HG02763 (cell line): ENCODE data around the gene CREB3L2.
"Not testable (repeated sequence)": the region's sequence is repeated elsewhere in the genome, so short reads cannot be mapped to it uniquely, and the experiment has no call there.

Source experiments
- ATAC-seq: cut with Tn5 transposase; IDR thresholded peaks from one replicate; pipeline ENCODE4 v1.9.1; 2021; ENCODE audit warnings: mild to moderate bottlenecking, moderate library complexity; ENCODE audit not compliant: unreplicated experiment

CREB3L2 gene

DNA sequence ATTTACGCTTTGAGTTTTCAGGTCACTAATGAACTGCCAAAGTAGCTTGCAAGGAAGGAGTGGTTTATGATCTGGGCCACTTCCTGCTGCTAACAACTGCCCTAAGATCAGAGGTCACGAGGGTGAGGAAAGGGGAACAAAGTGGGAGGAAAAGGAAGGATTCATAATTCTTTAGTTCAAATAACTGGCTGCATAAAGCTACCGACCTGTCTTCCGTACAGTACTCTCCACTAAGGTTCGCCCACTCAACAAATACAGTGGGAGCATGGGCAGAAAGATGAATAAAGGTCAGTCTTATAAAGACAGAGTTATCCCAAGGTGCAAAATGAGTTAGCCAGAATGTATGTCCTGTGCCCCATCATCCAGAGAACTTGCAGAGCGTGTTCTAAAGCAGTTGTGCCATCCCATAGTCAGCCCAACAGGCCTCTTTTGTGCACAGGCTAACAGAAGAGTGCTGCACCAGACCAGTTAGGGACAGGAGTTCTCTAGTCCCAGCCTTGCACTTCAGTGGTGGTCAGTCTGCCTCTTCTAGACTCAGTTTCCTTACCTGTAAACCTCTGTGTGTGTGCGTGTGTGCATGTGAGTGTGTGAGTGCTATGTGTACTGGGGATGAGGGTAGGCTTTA, 65.9 kb downstream of the CREB3L2 start:
- no peak for ATAC-seq

DNA sequence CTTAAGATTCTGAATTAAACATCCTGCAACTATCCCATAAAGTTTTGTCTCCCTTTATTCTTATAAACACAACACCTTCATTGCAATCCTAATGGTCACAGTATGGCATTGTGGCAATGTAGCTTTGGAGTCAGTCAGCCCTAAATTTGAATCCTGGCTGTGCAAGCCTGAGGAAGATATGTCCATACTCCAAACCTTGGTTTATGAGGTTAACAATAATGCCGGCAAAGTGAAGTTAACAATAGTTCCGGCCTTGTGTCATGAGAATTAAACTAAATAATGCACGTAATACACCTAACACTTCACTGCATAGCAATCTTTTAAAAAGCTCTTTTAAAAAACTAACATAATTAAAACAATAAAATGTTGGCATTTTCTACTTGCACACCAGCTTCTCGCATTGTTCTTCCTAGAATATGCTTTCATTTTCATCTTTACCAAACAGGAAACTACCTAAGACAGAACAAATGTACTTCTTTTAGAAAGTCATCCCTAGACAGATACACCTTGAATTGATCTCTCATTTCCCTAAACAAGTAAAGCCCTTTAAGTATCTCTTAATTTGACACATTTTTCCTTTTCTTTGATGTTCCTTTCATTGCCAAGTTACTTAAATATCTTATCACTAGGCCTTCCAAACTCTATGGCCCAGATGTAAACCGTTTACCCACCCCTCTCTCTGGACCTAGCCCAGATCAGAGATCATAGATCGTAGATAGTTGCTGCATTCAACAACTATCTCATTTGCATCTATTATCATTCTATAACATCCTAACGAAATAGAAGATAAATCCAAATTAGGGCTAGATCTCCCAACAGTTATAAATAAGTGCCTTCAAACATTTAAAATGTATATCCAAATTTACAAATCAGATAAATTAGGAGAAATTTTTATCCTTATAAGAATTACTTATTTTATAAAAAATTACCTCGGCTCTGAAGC, 66.7 kb downstream of the CREB3L2 start:
- peak; percentile 80 for ATAC-seq

GRCh38 chr7:137934176-137934826, 67.6 kb downstream of the CREB3L2 start:
- ATAC-seq = no peak

- no peak for ATAC-seq
Measured at GRCh38 chr7:137933270-137934017, 68.4 kb downstream of the CREB3L2 start.

DNA sequence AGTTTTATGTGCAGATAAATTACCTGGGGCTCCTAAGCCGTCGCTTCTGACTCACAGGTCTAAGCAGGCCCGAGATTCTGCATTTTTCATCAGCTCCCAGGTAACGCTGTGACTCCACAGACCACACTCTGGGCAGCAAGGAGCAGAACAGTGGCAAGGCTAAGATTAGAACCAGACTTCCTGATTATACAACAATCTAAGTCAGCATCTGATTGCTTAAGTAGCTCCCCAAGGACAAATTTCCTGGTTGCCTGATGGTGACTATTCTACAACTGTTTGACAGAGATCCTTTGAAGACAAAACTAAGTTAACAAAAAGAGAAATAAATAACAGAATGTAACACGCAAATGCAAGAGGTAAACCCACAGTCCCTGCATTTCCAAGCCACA, 69.0 kb downstream of the CREB3L2 start:
- ATAC-seq = no peak

DNA sequence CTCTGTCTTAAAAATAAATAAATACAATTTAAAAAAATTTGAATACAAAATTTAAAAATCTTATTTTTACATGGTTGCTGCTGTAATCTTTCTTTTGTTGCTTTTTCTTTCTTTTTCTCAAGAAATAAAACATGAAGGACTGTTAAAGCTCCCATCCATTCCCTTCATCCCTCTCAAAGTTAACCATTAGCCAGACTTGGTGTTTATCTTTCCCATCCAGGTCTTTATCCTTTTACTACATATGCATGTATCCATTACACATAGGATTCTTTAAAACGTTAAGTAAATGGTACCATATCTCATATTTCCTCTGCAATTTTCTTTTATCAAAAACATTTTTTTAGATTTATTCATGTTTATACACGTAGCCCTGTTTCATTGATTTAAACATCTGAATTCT, 70.1 kb downstream of the CREB3L2 start:
- no peak for ATAC-seq

DNA sequence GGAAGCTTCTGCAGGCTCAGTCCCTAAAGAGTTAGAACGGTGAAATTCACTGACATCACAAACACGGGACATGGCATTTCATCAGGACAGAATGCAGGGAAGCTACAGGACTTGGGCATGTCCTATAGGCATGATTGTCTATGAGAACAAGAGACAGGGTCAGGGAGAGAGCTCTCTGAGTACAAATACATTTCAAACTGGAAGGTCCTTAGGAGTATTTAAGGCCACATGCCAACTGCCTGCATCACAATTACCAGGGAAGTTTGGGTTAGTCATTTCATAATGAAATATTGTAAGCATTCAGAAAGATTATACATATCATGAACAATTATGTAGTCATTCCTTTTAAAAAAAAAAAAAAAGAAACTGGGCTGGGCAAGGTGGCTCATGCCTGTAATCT, 71.3 kb downstream of the CREB3L2 start:
- no peak for ATAC-seq

- ATAC-seq = no peak
Measured at GRCh38 chr7:137928626-137929025, 73.3 kb downstream of the CREB3L2 start.

GRCh38 chr7:137927386-137927785, 74.5 kb downstream of the CREB3L2 start:
- no peak for ATAC-seq

DNA sequence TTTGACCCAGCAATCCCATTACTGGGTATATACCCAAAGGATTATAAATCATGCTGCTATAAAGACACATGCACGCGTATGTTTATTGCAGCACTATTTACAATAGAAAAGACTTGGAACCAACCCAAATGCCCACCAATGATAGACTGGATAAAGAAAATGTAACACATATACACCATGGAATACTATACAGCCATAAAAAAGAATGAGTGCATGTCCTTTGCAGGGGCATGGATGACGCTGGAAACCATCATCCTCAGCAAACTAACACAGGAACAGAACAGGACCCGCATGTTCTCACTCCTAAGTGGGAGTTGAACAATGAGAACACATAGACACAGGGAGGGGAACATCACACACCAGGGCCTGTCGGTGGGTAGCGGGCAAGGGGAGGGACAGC, 75.7 kb downstream of the CREB3L2 start:
- not testable (repeated sequence) for ATAC-seq

GRCh38 chr7:137925754-137926153, 76.1 kb downstream of the CREB3L2 start:
- no peak for ATAC-seq

- no peak for ATAC-seq
Measured at GRCh38 chr7:137925091-137925490, 76.8 kb downstream of the CREB3L2 start.

GRCh38 chr7:137923380-137923779, 78.5 kb downstream of the CREB3L2 start:
- ATAC-seq = no peak

GRCh38 chr7:137920637-137921399, 81.1 kb downstream of the CREB3L2 start:
- ATAC-seq = no peak

GRCh38 chr7:137919987-137920386, 81.9 kb downstream of the CREB3L2 start:
- no peak for ATAC-seq

DNA sequence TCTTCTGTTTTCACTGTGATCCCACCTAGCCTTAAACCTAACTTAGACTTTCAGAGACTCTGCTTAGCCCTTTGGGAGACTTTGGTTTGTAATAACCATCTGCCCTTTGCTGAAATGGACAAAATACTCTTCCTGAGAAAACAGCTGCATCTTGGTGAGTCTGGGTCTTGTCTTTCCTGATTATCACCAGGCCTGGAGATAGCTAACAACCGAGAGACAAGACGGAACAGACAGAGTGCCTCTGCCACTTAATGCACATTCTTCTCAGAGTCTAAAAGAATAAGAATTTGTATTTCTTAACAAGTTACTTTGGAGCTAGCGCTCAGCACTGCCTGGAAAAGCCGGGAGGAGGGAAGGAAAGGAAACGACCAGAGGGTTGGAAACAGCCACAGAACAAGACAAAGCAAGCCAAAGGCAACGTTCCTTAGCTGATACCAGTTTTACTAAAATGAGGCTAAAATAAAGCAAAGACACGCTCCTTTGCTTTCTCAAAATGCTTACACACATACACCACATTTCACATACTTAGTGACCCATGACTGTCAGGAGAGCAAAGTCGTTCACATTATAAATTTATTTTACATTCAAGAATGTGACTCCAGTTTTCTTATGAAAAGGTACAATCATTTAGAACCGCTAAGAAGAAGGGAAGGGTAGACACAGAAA, 84.8 kb downstream of the CREB3L2 start:
- no peak for ATAC-seq

DNA sequence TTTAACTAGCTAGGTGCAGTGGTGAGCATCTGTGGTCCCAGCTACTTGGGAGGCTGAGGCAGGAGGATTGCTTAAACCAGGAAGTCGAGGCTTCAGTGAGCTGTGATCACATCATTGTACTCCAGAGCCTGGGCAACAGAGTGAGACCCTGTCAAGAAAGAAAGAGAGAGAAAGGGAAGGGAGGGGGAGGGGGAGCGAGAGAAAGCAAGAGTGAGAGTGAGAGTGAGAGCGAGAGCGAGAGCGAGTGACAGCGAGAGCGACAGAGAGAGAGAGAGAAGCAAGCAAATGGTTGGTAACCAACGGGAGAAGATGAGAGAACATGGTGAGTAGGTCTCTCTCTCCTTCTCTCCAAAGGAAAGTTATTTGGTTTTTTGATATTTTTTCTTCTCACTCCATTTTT, 85.3 kb downstream of the CREB3L2 start:
- no peak for ATAC-seq

GRCh38 chr7:137915266-137915665, 86.6 kb downstream of the CREB3L2 start:
- ATAC-seq = no peak

DNA sequence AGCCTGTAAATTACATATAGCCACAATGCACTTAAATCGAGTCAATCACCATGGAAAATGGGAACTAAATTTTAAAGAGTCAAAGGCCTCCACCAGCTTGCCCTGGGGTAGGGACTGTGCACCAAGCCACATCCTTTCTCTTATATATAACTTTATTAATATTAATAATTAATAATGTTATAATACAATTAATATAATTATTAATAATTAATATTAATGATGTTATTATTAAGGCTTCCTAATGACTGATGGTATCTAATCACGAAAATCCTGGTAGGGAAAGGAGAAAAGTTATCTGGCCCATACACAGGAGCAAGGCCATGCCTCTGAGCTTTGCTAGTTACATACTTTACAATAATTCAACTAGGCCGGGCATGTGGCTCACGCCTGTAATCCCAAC, 87.9 kb downstream of the CREB3L2 start:
- no peak for ATAC-seq

DNA sequence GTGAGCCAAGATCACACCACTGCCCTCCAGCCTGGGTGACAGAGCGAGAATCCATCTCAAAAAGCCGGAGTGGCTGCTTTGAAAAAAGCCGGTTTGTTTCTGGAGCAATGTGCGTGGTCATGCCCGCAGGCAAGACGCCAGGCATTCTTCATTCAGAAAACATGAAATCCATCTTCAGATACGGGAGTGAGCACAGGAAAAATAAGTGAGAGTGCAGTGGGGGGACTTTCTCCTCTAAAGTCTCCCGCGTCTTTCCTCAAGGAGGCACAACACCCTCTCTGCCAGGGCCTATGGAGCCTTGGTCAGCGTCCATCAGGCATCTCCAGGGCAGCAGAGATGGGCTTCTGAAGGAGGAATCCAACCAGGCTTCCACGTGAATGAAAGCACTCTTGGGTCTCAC, 92.8 kb downstream of the CREB3L2 start:
- no peak for ATAC-seq
